ENCODE data around the gene ARFGAP3. TPM values are rescaled to one million over a fixed set of nuclear protein-coding genes. Genes with fewer than 3 reads are reported as not detected.
A peak's percentile ranks its signal among the peaks of the same experiment; 100 is the strongest.

ARFGAP3 gene
- total and polyA plus RNA-seq, 2 experiments from 2014 or later = 14.8 to 19.1 TPM

- TF ChIP-seq ZNF462 (CRISPR knock-in tag; IDR thresholded peaks at IDR 0.05) (no peak), EZH2phosphoT487 (IDR thresholded peaks at IDR 0.05; ENCODE audit: unreplicated experiment) (no peak), POLR2AphosphoS5 (IDR thresholded peaks at IDR 0.05; ENCODE audit: low read depth) (no peak), CREB1 (CRISPR knock-in tag; IDR thresholded peaks at IDR 0.05; ENCODE audit: low read depth) (no peak), ZNF114 (CRISPR knock-in tag; IDR thresholded peaks at IDR 0.05) (no peak)
These were observed 49.9 kb downstream of the ARFGAP3 start (continued) for GRCh38 chr22:42807185-42807584.

- DNase-seq (ENCODE audit: low spot score) (no peak), ATAC-seq (peak; percentile 65)
- peaks cover 11% of the 10 kb centered on the region for H3K4me1 Mint-ChIP-seq
- Histone ChIP-seq H3K27me3 (ENCODE audit: insufficient read depth) (no peaks in the 10 kb centered on the region), H3K79me2 (replicated peaks; ENCODE audit: insufficient read depth) (no peaks in the 10 kb centered on the region), H3K4me3 (no peak overlapping the region), H3K4me1 (ENCODE audit: insufficient read depth) (peaks cover 7% of the 10 kb centered on the region; the same call in 1 of the 2 replicates), H3K36me3 (ENCODE audit: insufficient read depth) (no peaks in the 10 kb centered on the region), H3F3A (replicated peaks; ENCODE audit: low read depth) (no peaks in the 10 kb centered on the region), H4K20me1 (replicated peaks; ENCODE audit: insufficient read depth) (no peaks in the 10 kb centered on the region), H3K27ac (ENCODE audit: low read depth) (no peak overlapping the region), H3K4me2 (no peak overlapping the region), H3K9me2 (ENCODE audit: insufficient read depth) (no peaks in the 10 kb centered on the region), H2AFZ (no peak overlapping the region)
- no peaks in the 10 kb centered on the region for H3K9me3 Mint-ChIP-seq
- H3K36me3 Mint-ChIP-seq (ENCODE audit: low read depth) = no peaks in the 10 kb centered on the region
- H3K27ac Mint-ChIP-seq = no peak overlapping the region
- peaks cover 11% of the 10 kb centered on the region for H3K27me3 Mint-ChIP-seq (ENCODE audit: insufficient read depth, low read depth, poor library complexity)
- H3K4me3 Mint-ChIP-seq = no peak overlapping the region; the same call in 2 of the 3 replicates
- no peak for TF ChIP-seq POLR2AphosphoS5 (IDR thresholded peaks at IDR 0.05; ENCODE audit: low read depth)
- TF ChIP-seq EZH2phosphoT487 (IDR thresholded peaks at IDR 0.05; ENCODE audit: unreplicated experiment) = no peak
- no peak for TF ChIP-seq CREB1 (CRISPR knock-in tag; IDR thresholded peaks at IDR 0.05; ENCODE audit: low read depth)
- TF ChIP-seq CTCF (conservative IDR thresholded peaks at IDR 0.05; ENCODE audit: low read depth in 2 of 2) = no peak
- TF ChIP-seq ZNF114 (CRISPR knock-in tag; IDR thresholded peaks at IDR 0.05) = no peak
- TF ChIP-seq ETS1 (IDR thresholded peaks at IDR 0.05) = no peak
- no peak for TF ChIP-seq REST (IDR thresholded peaks at IDR 0.05; ENCODE audit: unreplicated experiment)
- no peak for TF ChIP-seq EZH2 (IDR thresholded peaks at IDR 0.05; ENCODE audit: low read depth, unreplicated experiment)
These were observed 50.9 kb downstream of the ARFGAP3 start for GRCh38 chr22:42805998-42806830.

All from GM23338 (cell line).